Cardiac muscle cell (in vitro differentiated cells and primary cell): Measurements from ENCODE around the gene GNB5. TPM values are rescaled to one million over a fixed set of nuclear protein-coding genes. Genes with fewer than 3 reads are reported as not detected.

Experiments used
- DNase-seq, 2 donors: peaks; one replicate each; pipeline versions ENCODE4 v3.0.0 to v3.0.0-alpha.2; 2010 to 2017; ENCODE audit warnings: low read depth in 1 of 2, low spot score in 1 of 2
- H3K27ac ChIP-seq: fragments of 200-600 bp; sonication (generic); 2 replicates; pipeline ENCODE4 v1.5.1; 2016
- H3K27me3 ChIP-seq: fragments of 200-600 bp; sonication (generic); 2 replicates; pipeline ENCODE4 v1.6.0; 2016; ENCODE audit warnings: control low read depth
- H3K36me3 ChIP-seq: fragments of 200-600 bp; sonication (generic); 2 replicates; pipeline ENCODE4 v1.5.1; 2016; ENCODE audit warnings: control low read depth
- H3K4me1 ChIP-seq: fragments of 200-600 bp; sonication (generic); 2 replicates; pipeline ENCODE4 v1.8.1; 2017; ENCODE audit warnings: low read depth, mild to moderate bottlenecking, mixed run types
- H3K4me3 ChIP-seq: fragments of 200-600 bp; sonication (generic); 2 replicates; pipeline ENCODE4 v1.5.1; 2016; ENCODE audit warnings: mild to moderate bottlenecking
- H3K9me3 ChIP-seq: fragments of 200-600 bp; sonication (generic); 2 replicates; pipeline ENCODE4 v1.5.1; 2017; ENCODE audit warnings: low read depth, mild to moderate bottlenecking, control low read depth
- CTCF ChIP-seq: IDR thresholded peaks from 2 replicates; pipeline ENCODE4 v1.5.1; 2012; ENCODE audit warnings: low read depth, mild to moderate bottlenecking, low read length
- polyA plus RNA-seq: library from polyadenylated mRNA; unstranded; fragments of >200 nt; fragmentation: Nextera tagmentation; extraction: Ambion mirVana; gene quantifications from 2 replicates; pipeline ENCODE4 v1.2.1, GENCODE V29; 2016
- total RNA-seq: library from RNA; depleted of rRNA; stranded (reverse); fragments of >200 nt; gene quantifications from 2 replicates; pipeline ENCODE4 v1.2.3, GENCODE V29; 2016

The GNB5 gene
- total and polyA plus RNA-seq, 2 experiments from 2014 or later, result 31.2 to 50.2 TPM

GRCh38 chr15:52113235-52113634, 78.0 kb downstream of the GNB5 start:
- H3K4me3 ChIP-seq, result no peak overlapping the region
- no peak for TF ChIP-seq CTCF
- H3K27ac ChIP-seq, result no peak overlapping the region
- no peaks in the 10 kb centered on the region for H3K9me3 ChIP-seq
- H3K27me3 ChIP-seq, result peaks cover 38% of the 10 kb centered on the region
- DNase-seq, result no peak
- H3K4me1 ChIP-seq, result no peaks in the 10 kb centered on the region
- no peaks in the 10 kb centered on the region for H3K36me3 ChIP-seq

- H3K36me3 ChIP-seq, result no peaks in the 10 kb centered on the region
- no peaks in the 10 kb centered on the region for H3K4me1 ChIP-seq
- DNase-seq, result peak in 1 of 2 donors; percentile 22
- TF ChIP-seq CTCF, result no peak
- no peaks in the 10 kb centered on the region for H3K9me3 ChIP-seq
- no peak overlapping the region for H3K27ac ChIP-seq
- peaks cover 38% of the 10 kb centered on the region for H3K27me3 ChIP-seq
- no peak overlapping the region for H3K4me3 ChIP-seq
These were observed 78.9 kb downstream of the GNB5 start for GRCh38 chr15:52112203-52112750.

- TF ChIP-seq CTCF, result no peak
- no peaks in the 10 kb centered on the region for H3K9me3 ChIP-seq
- H3K27ac ChIP-seq, result no peak overlapping the region
- DNase-seq, result no peak
- peaks cover 38% of the 10 kb centered on the region for H3K27me3 ChIP-seq
- no peaks in the 10 kb centered on the region for H3K4me1 ChIP-seq
- H3K4me3 ChIP-seq, result no peak overlapping the region
- H3K36me3 ChIP-seq, result no peaks in the 10 kb centered on the region
These were observed 79.5 kb downstream of the GNB5 start for GRCh38 chr15:52111517-52112202.

- peaks cover 38% of the 10 kb centered on the region for H3K27me3 ChIP-seq
- no peak for DNase-seq
These were observed 81.4 kb downstream of the GNB5 start for GRCh38 chr15:52109559-52110451.

GRCh38 chr15:52107238-52107637, 84.0 kb downstream of the GNB5 start:
- no peak overlapping the region for H3K27ac ChIP-seq
- H3K36me3 ChIP-seq, result no peaks in the 10 kb centered on the region
- no peak for DNase-seq
- H3K4me3 ChIP-seq, result no peak overlapping the region
- no peak for TF ChIP-seq CTCF
- no peaks in the 10 kb centered on the region for H3K4me1 ChIP-seq
- peaks cover 24% of the 10 kb centered on the region for H3K27me3 ChIP-seq
- H3K9me3 ChIP-seq, result no peaks in the 10 kb centered on the region

More at GRCh38 chr15:52109559-52110451, 81.4 kb downstream of the GNB5 start:
- Histone ChIP-seq H3K4me1 (no peaks in the 10 kb centered on the region), H3K4me3 (no peak overlapping the region), H3K27ac (no peak overlapping the region), H3K36me3 (no peaks in the 10 kb centered on the region), H3K9me3 (no peaks in the 10 kb centered on the region)
- TF ChIP-seq CTCF, result no peak
